ENCODE measurements around the gene FFAR3.

DNA sequence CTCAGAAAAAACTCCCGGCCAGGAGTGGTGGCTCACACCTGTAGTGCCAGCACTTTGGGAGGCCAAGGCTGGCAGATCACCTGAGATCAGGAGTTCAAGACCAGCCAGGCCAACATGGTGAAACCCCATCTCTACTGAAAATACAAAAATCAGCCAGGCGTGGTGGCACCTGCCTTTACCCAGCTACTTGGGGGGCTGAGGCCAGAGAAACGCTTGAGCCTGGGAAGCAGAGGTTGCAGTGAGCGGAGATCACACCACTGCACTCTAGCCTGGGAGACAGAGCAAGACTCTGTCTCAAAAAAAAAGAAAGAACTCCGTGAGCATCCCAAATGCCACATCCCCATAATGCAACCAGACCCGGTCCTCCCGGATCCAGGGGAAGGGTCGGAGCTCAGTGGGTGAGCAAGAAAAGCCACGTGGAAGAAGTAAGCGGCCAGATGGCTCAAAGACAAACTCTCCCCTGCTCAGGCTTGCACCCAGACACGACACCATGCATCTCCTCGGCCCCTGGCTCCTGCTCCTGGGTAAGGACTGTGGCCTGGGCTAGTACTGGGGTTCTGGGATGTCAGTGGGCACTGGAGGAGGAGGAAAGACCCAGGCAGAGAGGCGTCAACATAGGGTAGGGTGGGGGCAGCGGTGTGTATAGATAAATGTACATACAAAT, 26.6 kb upstream of the FFAR3 start:
- TF ChIP-seq, protein P1, sequence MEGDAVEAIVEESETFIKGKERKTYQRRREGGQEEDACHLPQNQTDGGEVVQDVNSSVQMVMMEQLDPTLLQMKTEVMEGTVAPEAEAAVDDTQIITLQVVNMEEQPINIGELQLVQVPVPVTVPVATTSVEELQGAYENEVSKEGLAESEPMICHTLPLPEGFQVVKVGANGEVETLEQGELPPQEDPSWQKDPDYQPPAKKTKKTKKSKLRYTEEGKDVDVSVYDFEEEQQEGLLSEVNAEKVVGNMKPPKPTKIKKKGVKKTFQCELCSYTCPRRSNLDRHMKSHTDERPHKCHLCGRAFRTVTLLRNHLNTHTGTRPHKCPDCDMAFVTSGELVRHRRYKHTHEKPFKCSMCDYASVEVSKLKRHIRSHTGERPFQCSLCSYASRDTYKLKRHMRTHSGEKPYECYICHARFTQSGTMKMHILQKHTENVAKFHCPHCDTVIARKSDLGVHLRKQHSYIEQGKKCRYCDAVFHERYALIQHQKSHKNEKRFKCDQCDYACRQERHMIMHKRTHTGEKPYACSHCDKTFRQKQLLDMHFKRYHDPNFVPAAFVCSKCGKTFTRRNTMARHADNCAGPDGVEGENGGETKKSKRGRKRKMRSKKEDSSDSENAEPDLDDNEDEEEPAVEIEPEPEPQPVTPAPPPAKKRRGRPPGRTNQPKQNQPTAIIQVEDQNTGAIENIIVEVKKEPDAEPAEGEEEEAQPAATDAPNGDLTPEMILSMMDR (optimal IDR thresholded peaks at IDR 0.05 in 1 of 3, IDR thresholded peaks at IDR 0.05 in 1 of 3, conservative IDR thresholded peaks at IDR 0.05 in 1 of 3; ENCODE audit: extremely low read depth in 1 of 3, insufficient read depth in 2 of 3, low read length in 3 of 3) = no peak
- TF ChIP-seq EZH2 (IDR thresholded peaks at IDR 0.05; ENCODE audit: low read length) = no peak
